ENCODE data around the gene ASTL.

Gene ASTL

DNA sequence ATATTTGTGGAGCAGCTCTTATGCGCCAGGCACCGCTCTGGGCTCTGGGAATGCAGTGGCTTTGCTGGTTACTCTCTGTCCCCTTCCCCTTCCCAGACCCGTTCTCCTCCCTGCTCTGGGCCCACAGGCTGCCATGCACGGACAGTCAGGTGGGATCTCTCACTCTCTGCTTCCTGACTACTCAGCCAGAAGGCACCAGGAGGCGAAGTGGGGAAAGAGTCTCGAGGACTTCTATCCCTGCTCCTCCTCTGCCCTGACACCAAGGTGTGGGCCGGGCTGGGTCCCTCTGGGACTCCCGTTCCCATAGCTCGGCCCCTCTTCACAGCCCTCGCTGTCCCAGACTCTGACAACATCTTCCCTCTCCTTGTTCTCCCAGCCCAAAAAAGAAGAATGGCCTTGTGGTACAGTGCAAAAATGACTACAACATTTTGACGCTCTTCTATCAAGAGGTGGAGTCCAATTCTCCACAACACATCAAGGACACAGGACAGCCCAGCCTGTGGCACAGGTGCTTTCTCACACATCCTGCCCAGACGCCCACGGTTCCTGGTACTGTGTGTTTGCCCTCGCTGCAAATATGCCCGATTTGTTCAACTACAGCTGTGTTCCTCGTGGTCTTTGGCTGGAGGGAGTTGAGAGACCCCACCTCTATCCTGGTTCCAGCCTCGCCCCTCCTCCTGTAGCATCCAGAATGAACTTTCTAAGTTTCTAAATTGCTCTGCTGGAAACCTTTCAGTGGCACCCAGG lies 21.0 kb upstream of the ASTL start:
- DNase-seq (ENCODE audit: low read depth in 1 of 2, low spot score in 1 of 2): no peak

DNA sequence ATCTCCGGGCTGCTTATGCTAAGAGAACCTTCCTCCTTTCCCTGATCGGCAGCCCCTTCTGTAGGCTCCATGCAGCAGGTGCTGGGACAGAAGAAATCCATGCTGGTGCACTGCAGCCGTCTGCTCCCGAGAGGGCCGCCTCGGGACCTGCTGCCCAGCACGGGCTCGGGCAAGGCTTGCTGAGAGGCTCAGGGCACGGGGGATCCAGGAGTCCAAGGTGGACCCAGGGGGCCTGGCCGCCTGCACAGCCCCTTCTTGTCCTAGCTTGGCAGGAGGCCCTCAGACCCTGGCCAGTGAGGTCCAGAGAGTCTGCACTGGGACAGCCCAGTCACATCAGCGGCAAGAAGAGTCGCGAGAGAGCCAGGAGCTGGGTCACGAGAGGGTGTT lies 20.2 kb upstream of the ASTL start:
- DNase-seq (ENCODE audit: low read depth in 1 of 2, low spot score in 1 of 2): no peak

DNA sequence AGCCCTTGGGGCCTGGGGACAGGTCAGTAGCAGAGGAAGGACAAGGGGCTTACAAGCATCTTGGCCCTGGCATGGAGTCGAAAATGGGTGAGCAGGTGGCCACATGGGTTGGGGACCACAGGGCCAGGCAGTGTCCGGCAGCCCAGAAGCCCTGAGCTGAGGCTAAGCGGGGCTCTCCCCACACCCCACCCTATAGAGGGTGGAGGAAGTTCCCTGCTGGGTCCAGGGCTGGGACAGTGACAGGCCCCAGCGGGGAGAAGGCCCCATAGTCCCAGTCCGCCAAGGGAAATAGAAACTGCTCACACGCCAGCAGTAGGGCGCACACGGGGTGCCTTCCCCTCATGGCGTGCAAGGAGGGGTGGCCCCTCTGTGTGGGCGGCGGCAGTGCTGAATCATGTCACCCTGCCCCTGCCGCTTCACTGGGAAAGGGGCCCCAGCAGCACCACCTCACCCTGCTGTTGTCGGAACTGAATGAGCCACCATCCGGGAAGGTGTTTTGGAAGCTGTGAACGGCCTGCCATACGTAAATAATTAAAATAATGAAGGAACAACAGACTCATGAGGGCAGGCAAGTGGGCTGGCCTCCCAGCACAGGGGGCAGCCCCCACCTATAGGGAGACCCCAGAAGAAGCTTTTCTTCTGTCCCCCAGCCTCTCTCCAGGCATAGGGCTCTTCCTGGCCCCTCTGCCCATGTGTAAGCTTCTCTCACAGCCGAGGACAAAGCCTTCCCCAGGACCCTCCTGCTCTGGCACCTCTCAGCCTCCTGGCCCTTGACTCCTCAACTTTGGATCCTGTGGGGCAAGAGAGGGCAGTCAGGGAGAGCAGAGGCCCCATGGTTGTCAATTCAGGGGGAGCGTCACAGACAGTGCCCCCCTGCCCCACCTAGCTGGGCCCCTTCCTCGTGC lies 19.6 kb upstream of the ASTL start:
- peak; percentile 88 to 95 for DNase-seq (ENCODE audit: low read depth in 1 of 2, low spot score in 1 of 2)

DNA sequence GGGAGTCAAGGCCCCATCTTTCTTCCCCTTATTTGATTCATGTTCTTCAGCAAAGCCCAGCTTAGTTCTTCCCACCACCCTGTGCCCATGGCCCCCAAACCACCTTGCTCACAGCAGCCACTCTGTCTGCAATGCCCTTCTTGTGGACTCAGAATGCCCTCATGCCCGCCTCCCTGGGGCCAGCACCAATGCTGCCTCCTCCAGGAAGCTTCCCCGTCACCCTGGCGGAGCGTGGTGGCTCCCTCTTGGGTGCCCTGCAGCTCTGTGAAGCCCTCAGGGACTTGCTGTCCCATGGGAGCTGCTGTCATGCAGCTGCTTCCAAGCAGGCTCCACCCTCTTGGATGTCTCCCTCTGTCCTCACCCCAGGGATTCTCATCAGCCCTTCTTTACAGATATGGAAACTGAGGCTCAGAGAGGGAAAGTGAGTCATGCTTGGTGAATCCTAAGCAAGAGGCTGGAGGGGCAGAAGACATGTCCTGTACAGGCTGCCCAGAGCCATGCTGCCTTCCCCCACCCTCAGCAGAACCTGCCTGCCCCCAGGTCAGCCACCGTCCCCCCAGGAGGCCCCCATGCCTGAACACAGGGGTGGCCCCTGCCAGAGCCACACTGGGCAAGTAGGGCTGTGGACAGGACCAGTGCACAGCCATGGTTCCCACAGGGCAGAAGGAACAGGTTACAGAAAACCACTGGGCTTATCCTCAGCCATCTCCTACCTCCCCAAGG lies 18.8 kb upstream of the ASTL start:
- DNase-seq (ENCODE audit: low read depth in 1 of 2, low spot score in 1 of 2): no peak

DNA sequence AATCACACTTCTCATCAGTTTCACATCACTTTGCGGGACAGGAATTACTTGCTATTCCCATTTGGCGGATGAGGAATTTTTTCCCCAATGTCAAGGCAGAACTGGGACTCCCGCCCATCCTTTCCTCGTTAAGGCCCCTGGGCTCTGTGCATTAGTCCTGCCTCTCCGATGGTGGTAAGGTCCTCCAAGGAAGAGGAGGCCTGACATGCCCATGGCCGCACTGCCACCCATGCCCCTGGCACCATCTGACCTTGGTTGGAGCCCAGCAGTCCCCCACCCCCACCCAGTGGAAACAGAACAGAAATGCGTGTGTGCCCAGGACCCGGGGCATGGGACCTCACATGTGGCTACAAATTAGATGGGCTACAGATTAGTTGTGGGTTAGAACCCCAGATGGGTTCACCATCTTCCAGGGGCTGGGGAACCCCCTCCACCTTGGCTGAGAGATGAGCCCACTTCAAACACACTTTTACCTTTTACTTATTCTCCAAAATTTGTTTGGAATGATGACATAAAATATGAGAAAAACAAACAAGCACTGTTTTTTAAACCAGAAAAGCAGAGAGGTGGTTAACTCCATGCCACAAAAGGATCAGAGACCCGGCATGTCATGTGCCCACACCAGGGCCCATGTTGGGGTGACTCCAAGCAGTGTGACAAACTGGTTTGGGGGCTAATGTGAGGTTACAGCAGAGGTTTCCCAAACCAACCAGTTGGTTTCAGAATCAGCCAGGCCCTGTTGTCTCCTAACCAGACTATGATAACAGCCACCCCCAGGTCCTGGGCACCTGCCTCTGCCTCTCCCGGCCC lies 17.9 kb upstream of the ASTL start:
- no peak for DNase-seq (ENCODE audit: low read depth in 1 of 2, low spot score in 1 of 2)

DNA sequence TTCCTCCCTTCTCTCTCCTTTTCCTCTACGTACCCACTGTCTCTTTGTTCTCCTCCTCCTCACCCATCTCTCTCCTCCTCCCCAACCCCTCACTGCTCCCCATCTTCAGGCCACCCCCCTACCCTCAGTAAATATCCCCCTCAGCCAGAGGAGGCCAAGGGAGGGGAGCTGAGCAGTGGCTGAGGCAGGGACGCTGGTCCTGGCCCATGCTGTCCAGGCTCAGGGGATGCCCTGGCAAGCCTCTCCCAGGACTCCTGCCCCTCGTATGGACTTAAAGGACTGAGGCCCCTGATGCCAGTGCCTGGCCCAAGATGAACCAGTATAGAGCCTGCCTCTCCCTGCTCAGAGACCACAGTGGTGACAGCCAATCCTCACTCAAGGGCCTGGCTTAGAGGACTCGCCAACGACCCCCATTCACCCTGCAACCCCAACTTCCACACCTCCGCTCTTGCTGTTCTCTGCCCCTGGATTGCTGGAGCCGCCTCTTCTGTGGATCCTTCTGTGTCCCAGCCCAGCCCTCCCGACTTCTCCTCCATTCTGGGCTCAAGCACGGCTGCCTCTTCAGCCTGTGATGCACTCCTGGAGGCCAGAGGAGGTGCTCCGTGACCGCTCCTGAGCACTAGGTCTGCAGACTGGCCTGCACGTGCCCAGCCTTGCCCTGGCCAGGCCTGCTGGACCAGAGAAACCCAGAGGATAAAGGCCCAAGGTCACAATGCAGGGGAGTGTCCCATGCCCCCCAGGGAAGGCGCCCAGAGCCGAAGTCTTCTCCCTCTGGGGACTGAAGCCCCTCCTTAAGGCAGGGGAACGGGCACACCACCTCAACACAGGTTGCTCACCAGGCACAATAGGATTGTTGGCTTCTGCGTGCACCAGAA lies 16.4 kb upstream of the ASTL start:
- no peak for DNase-seq (ENCODE audit: low read depth in 1 of 2, low spot score in 1 of 2)

DNA sequence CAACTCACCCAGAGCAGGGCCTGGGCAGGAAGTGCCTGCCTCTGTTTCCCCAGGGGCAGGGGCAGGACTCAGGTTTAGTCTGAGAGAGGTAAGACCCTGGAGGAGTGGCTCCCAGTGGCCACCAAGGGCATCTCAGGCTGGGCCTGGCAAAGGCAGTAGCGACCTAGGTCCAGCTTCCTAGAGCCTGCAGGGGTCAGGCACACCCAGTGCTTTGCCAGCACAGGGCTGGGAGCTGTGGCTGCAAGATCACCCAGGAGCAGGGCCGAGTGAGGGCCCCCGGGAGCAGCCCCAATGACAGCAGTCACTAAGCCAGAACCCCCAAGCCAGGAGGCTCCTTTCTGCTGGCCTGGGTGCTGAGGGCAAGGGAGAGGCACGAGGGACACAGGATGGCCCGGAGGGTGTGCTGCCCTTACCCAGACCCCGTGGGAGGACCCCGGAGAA lies 15.7 kb upstream of the ASTL start:
- DNase-seq (ENCODE audit: low read depth in 1 of 2, low spot score in 1 of 2): no peak

DNA sequence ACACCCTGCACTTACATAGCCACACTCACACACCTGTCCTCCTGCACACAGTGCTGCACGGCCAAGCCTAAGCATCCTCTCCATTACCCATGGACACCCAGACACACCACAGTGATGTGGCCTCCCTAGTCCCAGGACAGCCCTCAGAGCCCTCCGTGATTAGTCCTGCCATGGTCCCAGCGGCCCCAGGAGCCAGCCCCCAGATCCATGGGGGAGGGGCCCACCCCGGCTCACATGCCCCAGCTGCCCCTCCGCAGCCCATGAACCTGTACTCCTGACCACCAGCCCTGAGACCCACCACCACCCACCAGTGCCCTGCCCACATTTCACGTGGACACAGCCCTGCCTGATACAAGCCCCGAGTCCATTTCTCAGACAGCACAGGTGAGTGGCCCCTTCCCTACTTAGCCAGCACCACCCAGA lies 15.0 kb upstream of the ASTL start:
- DNase-seq (ENCODE audit: low read depth in 1 of 2, low spot score in 1 of 2): no peak

DNA sequence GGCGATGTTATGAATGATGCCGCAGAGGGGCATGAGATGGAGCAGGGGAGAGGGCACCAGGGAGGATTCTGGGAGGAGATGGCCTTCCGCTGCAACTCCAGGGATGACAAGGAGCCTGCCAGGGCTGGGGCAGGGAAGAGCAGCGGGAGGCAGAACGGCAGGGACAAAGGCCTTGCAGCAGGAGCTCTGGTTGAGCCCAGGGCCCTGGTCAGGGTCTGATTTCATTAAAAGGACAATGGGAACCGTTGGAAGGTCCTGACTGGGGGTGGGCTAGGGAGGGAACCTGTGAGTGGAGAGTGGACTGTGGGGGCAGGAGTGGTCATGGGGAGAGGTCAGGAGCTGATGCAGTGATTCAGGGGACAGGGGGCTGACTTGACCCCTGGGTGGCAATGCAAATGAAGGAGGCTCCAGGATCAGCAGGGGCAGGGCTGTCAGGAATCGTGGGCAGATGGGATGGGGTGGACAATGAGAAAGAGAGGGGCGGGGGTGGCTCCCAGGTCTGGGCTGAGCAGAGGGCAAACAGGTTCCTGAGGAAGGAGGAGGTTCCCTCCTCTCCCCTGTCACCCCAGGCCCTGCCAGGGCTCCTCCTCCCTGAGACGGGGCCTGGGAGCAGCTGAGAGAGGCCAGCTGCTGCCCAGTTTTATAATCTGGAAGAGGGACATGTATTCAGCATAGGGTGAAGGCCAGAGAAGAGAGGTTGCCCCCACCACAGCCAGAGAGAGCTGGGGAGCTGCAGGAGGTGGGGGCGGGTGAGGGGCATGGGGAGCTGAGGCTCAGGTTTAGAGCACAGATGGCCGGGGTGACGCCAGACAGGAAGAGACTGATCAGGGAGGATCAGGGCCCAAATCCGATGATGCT lies 14.2 kb upstream of the ASTL start:
- DNase-seq (ENCODE audit: low read depth in 1 of 2, low spot score in 1 of 2): no peak

DNA sequence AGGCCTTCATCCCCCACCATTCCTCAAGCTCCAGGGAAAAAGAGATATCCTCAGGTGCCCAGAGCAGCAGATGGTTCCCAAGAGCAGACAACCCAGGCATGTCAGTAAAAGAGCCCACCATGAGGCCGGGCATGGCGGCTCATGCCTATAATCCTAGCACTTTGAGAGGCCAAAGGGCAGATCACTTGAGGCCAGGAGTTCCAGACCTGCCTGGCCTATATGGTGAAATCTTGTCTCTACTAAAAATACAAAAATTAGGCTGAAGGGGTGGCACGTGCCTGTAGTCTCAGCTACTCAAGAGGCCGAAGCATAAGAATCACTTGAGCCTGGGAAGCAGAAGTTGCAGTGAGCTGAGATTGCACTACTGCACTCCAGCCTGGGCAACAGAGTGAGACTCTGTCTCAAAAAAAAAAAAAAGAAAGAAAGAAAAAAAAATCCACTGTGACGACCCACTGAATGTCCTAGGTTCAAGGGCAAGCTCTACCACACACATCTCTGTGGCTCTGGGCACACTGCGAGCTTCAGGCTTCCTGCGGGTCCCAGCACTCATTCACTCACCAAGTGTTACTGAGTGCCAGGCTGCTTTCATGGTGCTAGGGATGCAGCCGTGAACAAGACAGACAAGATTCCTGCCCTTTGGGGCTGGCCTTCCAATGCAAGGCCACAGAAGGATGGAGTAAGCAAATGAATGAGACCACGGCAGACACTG lies 13.4 kb upstream of the ASTL start:
- no peak for DNase-seq (ENCODE audit: low read depth in 1 of 2, low spot score in 1 of 2)

DNA sequence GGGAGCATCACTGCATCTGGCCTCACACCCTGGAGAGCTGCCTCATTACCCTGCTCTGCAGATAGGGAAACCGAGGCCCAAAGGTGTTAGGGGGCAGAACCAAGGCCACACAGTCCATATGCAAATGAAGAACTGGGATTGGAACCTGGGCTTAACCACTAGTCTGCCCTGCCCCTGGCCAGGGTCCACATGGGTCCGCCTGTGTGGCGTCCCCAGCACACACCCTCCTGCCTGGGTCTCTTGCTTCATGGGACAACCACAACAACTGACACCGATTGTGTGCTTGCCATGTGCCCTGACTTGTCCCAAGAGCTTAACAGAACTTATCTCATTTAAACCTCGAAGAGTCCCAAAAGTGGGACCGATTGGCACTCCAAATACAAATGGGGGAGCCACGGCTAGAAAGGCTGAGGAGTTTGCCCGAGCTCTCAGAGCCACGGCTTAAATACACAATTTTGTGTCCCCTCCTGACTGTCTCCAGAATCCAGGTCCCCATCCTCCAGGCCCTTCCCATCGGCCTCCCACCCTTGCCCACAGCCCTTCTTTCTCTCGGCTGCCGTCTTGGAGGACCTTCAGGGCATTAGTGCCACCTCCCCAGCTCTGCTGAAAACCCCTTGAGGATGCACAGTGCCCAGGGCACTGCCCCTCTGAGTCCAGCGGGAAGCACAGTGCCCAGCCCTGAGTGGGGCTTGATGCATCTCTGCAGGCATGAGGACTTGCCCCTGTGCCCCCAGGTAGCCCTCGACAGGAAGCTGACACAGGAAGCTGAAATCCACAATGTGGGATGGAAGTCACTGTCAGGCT lies 12.7 kb upstream of the ASTL start:
- no peak for DNase-seq (ENCODE audit: low read depth in 1 of 2, low spot score in 1 of 2)

DNA sequence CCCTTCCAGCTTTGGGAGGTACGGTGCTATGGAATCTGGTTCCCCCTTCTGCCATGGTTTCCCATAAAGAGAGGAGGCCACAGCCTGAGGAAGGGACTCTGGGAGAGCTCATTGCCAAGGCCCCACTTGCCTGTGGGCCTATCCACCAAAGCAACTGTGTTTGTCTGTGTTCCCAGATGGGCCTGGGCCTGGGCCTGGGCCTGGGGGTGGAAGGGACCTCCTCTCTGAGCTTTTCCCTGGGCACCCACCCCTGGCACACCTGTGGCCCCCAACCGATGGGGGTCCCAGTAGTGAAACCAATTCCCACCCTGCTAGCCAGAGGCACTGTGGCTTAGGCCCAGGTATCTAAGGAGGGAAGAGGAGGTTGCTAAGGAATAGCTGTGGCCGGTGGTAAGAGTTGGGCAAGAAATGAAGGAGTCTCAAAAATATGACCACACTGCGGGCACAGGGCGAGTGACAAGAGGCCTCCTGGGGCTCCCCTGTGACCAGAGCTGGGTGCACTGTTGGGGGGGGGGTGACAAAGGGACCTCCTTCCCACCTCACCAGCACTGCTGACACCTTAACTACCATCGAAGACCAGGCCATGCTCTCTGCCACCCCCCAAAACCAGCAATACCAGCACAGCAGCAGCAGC lies 11.8 kb upstream of the ASTL start:
- DNase-seq (ENCODE audit: low read depth in 1 of 2, low spot score in 1 of 2): no peak

DNA sequence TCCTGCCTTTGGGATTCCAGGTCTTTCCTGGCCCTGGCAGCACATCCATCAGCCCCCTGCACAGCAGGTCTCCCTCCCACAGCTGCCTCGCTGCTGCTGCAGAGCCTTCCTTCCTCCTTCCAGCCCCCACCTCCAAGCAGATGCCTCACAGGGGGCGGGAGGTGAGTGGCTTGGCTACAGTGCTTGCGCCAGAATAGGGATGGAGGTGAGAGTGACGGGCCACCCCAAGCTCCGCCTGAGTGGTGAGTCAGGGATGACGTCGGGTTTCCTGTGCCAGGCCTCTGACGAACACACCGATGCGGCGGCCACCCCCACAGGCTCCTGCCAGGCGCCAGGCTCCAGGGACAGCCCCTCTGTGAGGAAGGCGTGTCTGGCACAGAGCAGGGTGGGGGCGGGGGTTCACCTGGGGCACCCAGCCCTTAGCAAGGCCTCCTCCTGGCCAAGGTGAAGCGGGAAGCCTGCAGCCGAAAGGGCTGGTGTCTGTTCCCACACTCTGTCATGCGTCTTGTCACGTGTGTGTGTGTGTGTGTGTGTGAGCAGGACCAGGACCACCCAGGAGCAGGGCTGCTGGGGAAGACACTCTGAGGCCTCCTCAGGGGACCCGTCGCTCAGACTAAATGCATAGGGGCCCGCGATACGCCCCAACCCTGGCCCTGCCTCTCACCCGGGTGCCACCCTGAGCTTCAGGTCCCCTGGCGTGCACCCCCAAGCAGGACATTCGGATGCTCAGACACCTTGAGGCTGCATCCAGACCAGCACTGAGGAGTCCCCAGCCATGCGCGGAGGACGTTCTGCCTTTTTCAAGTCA lies 10.3 kb upstream of the ASTL start:
- DNase-seq (ENCODE audit: low read depth in 1 of 2, low spot score in 1 of 2): peak; percentile 87 to 96

DNA sequence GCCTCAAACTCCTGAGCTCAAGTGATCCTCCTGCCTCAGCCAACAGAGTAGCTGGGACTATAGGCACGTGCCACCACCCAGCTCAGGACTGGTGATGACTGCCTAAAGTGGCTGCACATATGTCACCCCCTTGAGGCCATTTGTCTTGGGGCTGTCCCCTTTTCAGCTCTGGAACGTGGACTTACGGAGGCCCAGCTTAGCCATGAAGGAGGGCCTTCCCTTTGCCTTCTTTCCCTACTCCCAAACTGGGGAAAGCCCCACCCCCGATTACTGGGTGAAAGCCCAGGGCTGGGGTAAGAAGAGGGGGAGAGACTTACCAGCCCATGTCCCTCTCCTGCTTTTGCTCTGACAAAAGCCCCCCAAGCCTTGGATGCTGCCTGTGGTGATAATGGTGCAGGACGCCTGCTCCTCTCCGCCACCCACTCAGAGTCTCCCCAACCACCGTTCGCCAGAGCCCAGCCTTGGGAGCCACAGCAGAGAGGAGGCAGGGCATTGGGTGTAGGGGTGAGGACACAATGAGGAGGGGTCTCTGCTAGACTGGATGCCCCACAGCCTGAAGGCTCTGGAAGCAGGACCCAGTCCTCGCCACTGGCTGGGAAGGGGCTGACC lies 9.4 kb upstream of the ASTL start:
- DNase-seq (ENCODE audit: low read depth in 1 of 2, low spot score in 1 of 2): no peak

DNA sequence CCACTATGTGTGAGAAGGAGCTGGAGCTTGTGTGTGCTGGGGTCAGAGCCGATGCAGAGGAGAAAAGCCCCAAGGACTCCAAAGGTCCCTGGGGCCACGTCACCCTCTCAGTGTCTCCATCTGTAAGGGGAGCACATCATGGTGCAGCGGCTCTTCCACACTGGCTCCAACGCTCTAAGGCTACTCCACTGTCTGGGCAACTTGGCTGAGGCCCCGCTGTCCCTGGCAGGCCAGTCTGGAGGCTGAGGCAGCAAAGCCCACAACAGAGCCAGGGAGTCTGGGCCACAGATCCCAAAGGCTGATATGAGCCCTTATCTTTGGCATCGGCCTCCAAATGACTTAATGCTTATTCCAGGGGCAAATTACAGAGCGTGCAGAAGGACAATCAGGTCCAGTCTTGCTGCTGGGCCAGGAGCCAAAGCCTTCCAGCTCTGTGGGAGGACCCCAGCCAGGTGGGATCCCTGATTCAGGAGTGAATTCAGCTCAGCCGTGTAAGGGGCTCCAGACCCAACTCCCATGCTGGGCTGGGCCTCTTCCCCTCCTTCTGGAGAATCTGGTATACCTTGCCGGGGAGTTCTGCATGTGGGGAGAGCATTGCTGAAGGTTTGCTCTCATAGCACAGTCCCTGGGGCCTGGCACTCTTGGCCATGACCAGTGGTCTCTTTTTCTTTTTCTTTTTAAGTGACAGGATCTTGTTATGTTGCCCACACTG lies 8.7 kb upstream of the ASTL start:
- no peak for DNase-seq (ENCODE audit: low read depth in 1 of 2, low spot score in 1 of 2)

Data from activated CD4-positive, alpha-beta T cell treated with anti-CD3 and anti-CD28 coated beads, Interleukin-2, amount 50 U/mL, for 24 hours (primary cell).